GM23248 (cell line): Measurements from ENCODE around the gene FAM43A. TPM values are rescaled to one million over a fixed set of nuclear protein-coding genes. Genes with fewer than 3 reads are reported as not detected.

ENCODE experiments used
- DNase-seq: peaks from one replicate; pipeline ENCODE4 v3.0.0-alpha.2; 2015
- H2AFZ ChIP-seq: fragments of 200-600 bp; sonication (generic); 2 replicates; pipeline ENCODE4 v1.6.1; 2016; ENCODE audit warnings: antibody characterized with exemption
- H3F3A ChIP-seq: fragments of 200-600 bp; sonication (generic); 2 replicates; pipeline ENCODE4 v1.6.1; 2016; ENCODE audit warnings: mild to moderate bottlenecking, antibody characterized with exemption, mixed run types; ENCODE audit not compliant: insufficient read depth
- H3K27ac ChIP-seq: fragments of 200-600 bp; sonication (generic); 2 replicates; pipeline ENCODE4 v1.5.1; 2016; ENCODE audit warnings: mild to moderate bottlenecking
- H3K27me3 ChIP-seq: fragments of 200-600 bp; sonication (generic); replicated peaks from 2 replicates; pipeline ENCODE4 v1.6.1; 2016; ENCODE audit warnings: mild to moderate bottlenecking; ENCODE audit not compliant: insufficient read depth
- H3K36me3 ChIP-seq: fragments of 200-600 bp; sonication (generic); 2 replicates; pipeline ENCODE4 v1.6.1; 2016; ENCODE audit warnings: low read depth, mild to moderate bottlenecking
- H3K4me1 ChIP-seq: fragments of 200-600 bp; sonication (generic); 2 replicates; pipeline ENCODE4 v1.6.1; 2016; ENCODE audit warnings: mild to moderate bottlenecking; ENCODE audit not compliant: insufficient read depth
- H3K4me2 ChIP-seq: fragments of 200-600 bp; sonication (generic); one replicate; pipeline ENCODE4 v1.6.1; 2016; ENCODE audit warnings: mild to moderate bottlenecking; ENCODE audit not compliant: unreplicated experiment
- H3K4me3 ChIP-seq: fragments of 200-600 bp; sonication (generic); 2 replicates; pipeline ENCODE4 v1.5.1; 2016; ENCODE audit warnings: mild to moderate bottlenecking
- H3K79me2 ChIP-seq: fragments of 200-600 bp; sonication (generic); 2 replicates; pipeline ENCODE4 v1.6.1; 2016; ENCODE audit warnings: mild to moderate bottlenecking; ENCODE audit not compliant: insufficient read depth
- H3K9ac ChIP-seq: fragments of 200-600 bp; sonication (generic); 2 replicates; pipeline ENCODE4 v1.6.1; 2016; ENCODE audit warnings: mild to moderate bottlenecking
- H3K9me2 ChIP-seq: fragments of 200-600 bp; sonication (generic); 2 replicates; pipeline ENCODE4 v1.6.1; 2016; ENCODE audit warnings: mixed run types, mild to moderate bottlenecking, moderate library complexity; ENCODE audit not compliant: insufficient read depth
- H3K9me3 ChIP-seq: fragments of 200-600 bp; sonication (generic); one replicate; pipeline ENCODE4 v1.6.1; 2017; ENCODE audit warnings: low read depth
- H4K20me1 ChIP-seq: fragments of 200-600 bp; sonication (generic); 2 replicates; pipeline ENCODE4 v1.6.0; 2016; ENCODE audit not compliant: insufficient read depth
- EZH2 ChIP-seq: fragments of 200-600 bp; sonication (generic); IDR thresholded peaks from 2 replicates; pipeline ENCODE4 v1.6.1; 2018; ENCODE audit warnings: antibody characterized with exemption, mild to moderate bottlenecking; ENCODE audit not compliant: insufficient read depth, poor library complexity, severe bottlenecking
- EZH2phosphoT487 ChIP-seq: fragments of 200-600 bp; sonication (generic); IDR thresholded peaks from 2 replicates; pipeline ENCODE4 v1.6.1; 2018; ENCODE audit warnings: antibody characterized with exemption, moderate library complexity, mild to moderate bottlenecking, low read depth; ENCODE audit not compliant: insufficient read depth
- WGBS, 2 experiments: methylation state at CpG; one replicate each; pipeline ENCODE4 v1.1.6; 2015 to 2017; ENCODE audit warnings: low lambda C conversion rate in 2 of 2, low coverage in 1 of 2; ENCODE audit errors: missing lambda C conversion rate in 2 of 2; 5-methylcytosine and 5-hydroxymethylcytosine counted together
- in situ Hi-C: fragments of 300-500 bp; cut with MboI; formaldehyde crosslinking; loops from 2 replicates; pipeline ENCODE4 v1.15.0; 2020
- polyA plus RNA-seq: library from polyadenylated mRNA; unstranded; fragments of >200 nt; fragmentation: Nextera tagmentation; extraction: Ambion mirVana; gene quantifications from 2 replicates; pipeline ENCODE4 v1.2.1, GENCODE V29; 2016
- total RNA-seq: library from RNA; depleted of rRNA; stranded (reverse); fragments of >200 nt; shearing (Covaris generic); gene quantifications from 2 replicates; pipeline ENCODE4 v1.2.3, GENCODE V29; 2014

The FAM43A gene
- total and polyA plus RNA-seq, 2 experiments from 2014 or later: 8.0 to 23.0 TPM

- H3F3A ChIP-seq: no peaks in the 10 kb centered on the region
- H3K36me3 ChIP-seq: no peaks in the 10 kb centered on the region
- H4K20me1 ChIP-seq: no peaks in the 10 kb centered on the region
- no peak overlapping the region for H2AFZ ChIP-seq
- DNase-seq: peak; percentile 9
- H3K27ac ChIP-seq: no peak overlapping the region
- no peak overlapping the region for H3K9ac ChIP-seq
- in situ Hi-C loops: no loop called here
- 76% methylated on average over 8 of the region's 8 CpGs for WGBS, 2 experiments
- no peaks in the 10 kb centered on the region for H3K9me3 ChIP-seq
- H3K9me2 ChIP-seq: no peaks in the 10 kb centered on the region
- peaks cover 24% of the 10 kb centered on the region for H3K27me3 ChIP-seq
- no peak overlapping the region for H3K4me2 ChIP-seq
- no peak for TF ChIP-seq EZH2
- no peaks in the 10 kb centered on the region for H3K79me2 ChIP-seq
- H3K4me1 ChIP-seq: no peaks in the 10 kb centered on the region
- H3K4me3 ChIP-seq: no peak overlapping the region
These were observed 29.5 kb downstream of the FAM43A start for GRCh38 chr3:194715022-194715800.

GRCh38 chr3:194718079-194718478 is 32.4 kb downstream of the FAM43A start:
- H3K9me2 ChIP-seq: no peaks in the 10 kb centered on the region
- in situ Hi-C loops: no loop called here
- no peaks in the 10 kb centered on the region for H3F3A ChIP-seq
- WGBS, 2 experiments: 67 to 73% methylated on average over 2 of the region's 2 CpGs
- H3K27ac ChIP-seq: no peak overlapping the region
- TF ChIP-seq EZH2phosphoT487 (no peak), EZH2 (no peak)
- H3K27me3 ChIP-seq: peaks cover 24% of the 10 kb centered on the region
- H3K9ac ChIP-seq: no peak overlapping the region
- DNase-seq: no peak
- H2AFZ ChIP-seq: no peak overlapping the region
- H4K20me1 ChIP-seq: no peaks in the 10 kb centered on the region
- H3K4me3 ChIP-seq: no peak overlapping the region
- no peaks in the 10 kb centered on the region for H3K4me1 ChIP-seq
- no peaks in the 10 kb centered on the region for H3K36me3 ChIP-seq
- H3K4me2 ChIP-seq: no peak overlapping the region
- no peaks in the 10 kb centered on the region for H3K9me3 ChIP-seq
- H3K79me2 ChIP-seq: no peaks in the 10 kb centered on the region

- H3K9me2 ChIP-seq: no peaks in the 10 kb centered on the region
- no peaks in the 10 kb centered on the region for H3K36me3 ChIP-seq
- H3K9ac ChIP-seq: no peak overlapping the region
- WGBS, 2 experiments: 56 to 59% methylated on average over 6 of the region's 6 CpGs
- H3K27me3 ChIP-seq: peaks cover 24% of the 10 kb centered on the region
- in situ Hi-C loops: no loop called here
- H3K27ac ChIP-seq: no peak overlapping the region
- H2AFZ ChIP-seq: no peak overlapping the region
- no peak for TF ChIP-seq EZH2phosphoT487
- no peak for TF ChIP-seq EZH2
- H3K79me2 ChIP-seq: no peaks in the 10 kb centered on the region
- H3K4me1 ChIP-seq: no peaks in the 10 kb centered on the region
- H4K20me1 ChIP-seq: no peaks in the 10 kb centered on the region
- no peak for DNase-seq
- no peaks in the 10 kb centered on the region for H3F3A ChIP-seq
- H3K9me3 ChIP-seq: no peaks in the 10 kb centered on the region
- H3K4me3 ChIP-seq: no peak overlapping the region
- no peak overlapping the region for H3K4me2 ChIP-seq
These were observed 34.4 kb downstream of the FAM43A start for GRCh38 chr3:194720048-194720447.

GRCh38 chr3:194723846-194724618 is 38.3 kb downstream of the FAM43A start:
- no peaks in the 10 kb centered on the region for H3K79me2 ChIP-seq
- no peaks in the 10 kb centered on the region for H3K4me1 ChIP-seq
- H3K27me3 ChIP-seq: peaks cover 6% of the 10 kb centered on the region
- H2AFZ ChIP-seq: no peak overlapping the region
- no peak overlapping the region for H3K27ac ChIP-seq
- no peak overlapping the region for H3K4me3 ChIP-seq
- no peaks in the 10 kb centered on the region for H4K20me1 ChIP-seq
- no peaks in the 10 kb centered on the region for H3K36me3 ChIP-seq
- WGBS, 2 experiments: 59 to 60% methylated on average over 7 of the region's 7 CpGs
- H3F3A ChIP-seq: no peaks in the 10 kb centered on the region
- no peak overlapping the region for H3K4me2 ChIP-seq
- no peak for DNase-seq
- no peak for TF ChIP-seq EZH2
- no peak for TF ChIP-seq EZH2phosphoT487
- in situ Hi-C loops: no loop called here
- H3K9me3 ChIP-seq: no peaks in the 10 kb centered on the region
- H3K9ac ChIP-seq: no peak overlapping the region
- no peaks in the 10 kb centered on the region for H3K9me2 ChIP-seq
